ENCODE results near the gene CDKN2A. TPM values are rescaled to one million over a fixed set of nuclear protein-coding genes. Genes with fewer than 3 reads are reported as not detected.

CDKN2A gene
- total RNA-seq: 2.5 and 3.6 TPM in 2 replicates

DNA sequence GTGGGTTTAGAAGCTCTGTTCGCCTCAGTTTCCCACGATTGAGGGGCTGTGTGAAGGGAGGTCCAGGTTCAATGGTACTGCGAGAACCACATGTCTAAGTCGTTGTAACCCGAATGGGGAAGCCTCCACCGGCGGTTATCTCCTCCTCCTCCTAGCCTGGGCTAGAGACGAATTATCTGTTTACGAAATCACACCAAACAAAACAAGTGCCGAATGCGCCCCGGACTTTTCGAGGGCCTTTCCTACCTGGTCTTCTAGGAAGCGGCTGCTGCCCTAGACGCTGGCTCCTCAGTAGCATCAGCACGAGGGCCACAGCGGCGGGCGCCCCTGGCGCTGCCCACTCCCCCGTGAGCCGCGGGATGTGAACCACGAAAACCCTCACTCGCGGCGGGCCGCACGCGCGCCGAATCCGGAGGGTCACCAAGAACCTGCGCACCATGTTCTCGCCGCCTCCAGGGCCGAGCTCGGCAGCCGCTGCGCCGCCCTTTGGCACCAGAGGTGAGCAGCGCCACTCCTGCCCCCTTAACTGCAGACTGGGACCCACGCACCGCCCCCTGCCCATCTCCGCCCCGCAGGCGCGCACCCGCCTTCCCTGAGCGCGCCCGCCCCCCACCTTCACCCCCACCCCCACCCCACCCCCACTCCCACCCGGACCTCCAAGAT lies at the start of gene CDKN2A:
Gene CDKN2A, minus strand, starts transcription at position 500 of the 663 bp plus-strand sequence.

GRCh38 chr9:22008717-22009505 lies 14.7 kb upstream of the CDKN2A start, which contains the start of gene CDKN2B:
Gene CDKN2B, minus strand, starts transcription at chr9:22009305. Its CDS starts 352 bp downstream, at chr9:22008953.

DNA sequence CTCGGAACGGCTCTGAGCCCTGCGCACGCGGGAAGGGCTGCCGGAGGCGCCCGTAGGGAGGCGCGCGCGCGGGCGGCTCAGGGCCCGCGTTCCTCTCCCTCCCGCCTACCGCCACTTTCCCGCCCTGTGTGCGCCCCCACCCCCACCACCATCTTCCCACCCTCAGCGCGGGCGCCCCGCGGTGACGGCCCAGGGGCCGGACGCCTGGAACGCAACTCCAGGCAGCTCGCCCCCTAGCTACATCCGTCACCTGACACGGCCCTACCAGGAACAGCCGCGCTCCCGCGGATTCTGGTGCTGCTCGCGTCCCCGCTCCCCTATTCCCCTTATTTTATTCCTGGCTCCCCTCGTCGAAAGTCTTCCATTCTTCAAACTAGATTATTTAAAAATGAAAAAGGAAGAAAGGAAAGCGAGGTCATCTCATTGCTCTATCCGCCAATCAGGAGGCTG lies 389 bp upstream of the CDKN2A start, which contains the start of gene CDKN2B-AS1:
Gene CDKN2B-AS1, plus strand, starts transcription at position 236 of the 450 bp plus-strand sequence.

Other genes starting within 250 kb of the CDKN2A start
- gene MTAP, start 191.8 kb downstream of the CDKN2A start, total RNA-seq: 12.9 and 23.8 TPM in 2 replicates
- gene CDKN2B-AS1, start 399 bp upstream of the CDKN2A start, total RNA-seq: 1.1 and 2.2 TPM in 2 replicates
- 5.7 and 10.3 TPM in 2 replicates for gene CDKN2B, start 14.9 kb upstream of the CDKN2A start, total RNA-seq